SK-N-SH treated with all-trans-retinoic acid at 6 μM for 48 hours (cell line): ENCODE measurements around the gene METAP1D.

ENCODE experiments used
- ATAC-seq: fragments of 200-7000 bp; cut with Tn5 transposase; 3 replicates; pipeline ENCODE4 v1.9.1; 2020; ENCODE audit warnings: mild to moderate bottlenecking, moderate library complexity
- ARNTL ChIP-seq: fragments of 450-650 bp; formaldehyde crosslinking; IDR thresholded peaks from 2 replicates; pipeline ENCODE4 v1.5.0; 2020; ENCODE audit warnings: low read depth, mild to moderate bottlenecking, moderate library complexity, borderline replicate concordance
- BACH2 ChIP-seq: fragments of 250-450 bp; sonication (Bioruptor Pico); IDR thresholded peaks from 2 replicates; pipeline ENCODE4 v1.9.0; 2021; ENCODE audit warnings: mild to moderate bottlenecking, borderline replicate concordance
- CREB5 ChIP-seq: fragments of 250-450 bp; sonication (Bioruptor Pico); IDR thresholded peaks from 2 replicates; pipeline ENCODE4 v1.5.1; 2020; ENCODE audit warnings: low read depth, mild to moderate bottlenecking, moderate library complexity
- CSDC2 ChIP-seq: fragments of 250-450 bp; sonication (Bioruptor Pico); IDR thresholded peaks from 2 replicates; pipeline ENCODE4 v1.5.0; 2020; ENCODE audit warnings: mild to moderate bottlenecking, moderate library complexity
- ESRRG ChIP-seq: fragments of 250-450 bp; sonication (Bioruptor Pico); IDR thresholded peaks from 2 replicates; pipeline ENCODE4 v1.6.1; 2021; ENCODE audit warnings: mild to moderate bottlenecking
- GLIS3 ChIP-seq: fragments of 250-450 bp; sonication (Bioruptor Pico); IDR thresholded peaks from 2 replicates; pipeline ENCODE4 v1.5.0; 2020; ENCODE audit warnings: mild to moderate bottlenecking, moderate library complexity
- ISL1 ChIP-seq: fragments of 250-450 bp; sonication (Bioruptor Pico); IDR thresholded peaks from 2 replicates; pipeline ENCODE4 v2.1.2; 2022; ENCODE audit warnings: mild to moderate bottlenecking, moderate library complexity
- PATZ1 ChIP-seq: fragments of 250-450 bp; sonication (Bioruptor Pico); IDR thresholded peaks from 2 replicates; pipeline ENCODE4 v1.8.0; 2020; ENCODE audit warnings: mild to moderate bottlenecking, moderate library complexity, borderline replicate concordance
- POU6F1 ChIP-seq: fragments of 250-450 bp; sonication (Bioruptor Pico); IDR thresholded peaks from 2 replicates; pipeline ENCODE4 v1.8.0; 2021; ENCODE audit warnings: low read depth, mild to moderate bottlenecking, moderate library complexity, borderline replicate concordance
- PPARA ChIP-seq: fragments of 250-450 bp; sonication (Bioruptor Pico); IDR thresholded peaks from 2 replicates; pipeline ENCODE4 v1.5.0; 2020; ENCODE audit warnings: mild to moderate bottlenecking, borderline replicate concordance
- RARB ChIP-seq: fragments of 250-450 bp; sonication (Bioruptor Pico); IDR thresholded peaks from 2 replicates; pipeline ENCODE4 v1.8.0; 2021; ENCODE audit warnings: mild to moderate bottlenecking, moderate library complexity
- TCF4 ChIP-seq: fragments of 250-450 bp; sonication (Bioruptor Pico); IDR thresholded peaks from 2 replicates; pipeline ENCODE4 v1.8.0; 2021; ENCODE audit warnings: mild to moderate bottlenecking, moderate library complexity, borderline replicate concordance
- TOX ChIP-seq: fragments of 250-450 bp; sonication (Bioruptor Pico); IDR thresholded peaks from 2 replicates; pipeline ENCODE4 v1.8.0; 2021; ENCODE audit warnings: mild to moderate bottlenecking, moderate library complexity, borderline replicate concordance
- TSHZ2 ChIP-seq: fragments of 250-450 bp; sonication (Bioruptor Pico); IDR thresholded peaks from 2 replicates; pipeline ENCODE4 v1.5.0; 2020; ENCODE audit warnings: mild to moderate bottlenecking, moderate library complexity
- ZC3H10 ChIP-seq: fragments of 250-450 bp; sonication (Bioruptor Pico); IDR thresholded peaks from 2 replicates; pipeline ENCODE4 v1.5.1; 2021; ENCODE audit warnings: mild to moderate bottlenecking, moderate library complexity
- ZFP3 ChIP-seq: fragments of 250-450 bp; sonication (Bioruptor Pico); IDR thresholded peaks from 2 replicates; pipeline ENCODE4 v1.5.0; 2020; ENCODE audit warnings: mild to moderate bottlenecking, moderate library complexity
- ZFP30 ChIP-seq: fragments of 450-650 bp; formaldehyde crosslinking; IDR thresholded peaks from 2 replicates; pipeline ENCODE4 v1.5.0; 2022; ENCODE audit warnings: mild to moderate bottlenecking, moderate library complexity
- ZNF565 ChIP-seq: fragments of 450-650 bp; formaldehyde crosslinking; conservative IDR thresholded peaks from 2 replicates; pipeline ENCODE4 v1.5.0; 2020; ENCODE audit warnings: low read depth, mild to moderate bottlenecking, moderate library complexity
- ZNF70 ChIP-seq: fragments of 450-650 bp; formaldehyde crosslinking; IDR thresholded peaks from 2 replicates; pipeline ENCODE4 v1.5.0; 2020; ENCODE audit warnings: mild to moderate bottlenecking, moderate library complexity
- ZNF8 ChIP-seq: fragments of 450-650 bp; formaldehyde crosslinking; IDR thresholded peaks from 2 replicates; pipeline ENCODE4 v1.5.0; 2020; ENCODE audit warnings: mild to moderate bottlenecking, moderate library complexity

Gene METAP1D

GRCh38 chr2:172100935-172101820, 101.4 kb downstream of the METAP1D start:
- ATAC-seq, result no peak
- no peak for TF ChIP-seq ZFP3

GRCh38 chr2:172101821-172102390, 102.2 kb downstream of the METAP1D start:
- ATAC-seq, result peak; percentile 14

GRCh38 chr2:172102391-172103359, 102.9 kb downstream of the METAP1D start, which contains the start of gene DLX2:
TSS of gene DLX2 (minus strand) at chr2:172102900. CDS start at chr2:172102538, 362 bp downstream.
- TF ChIP-seq ZC3H10, result no peak
- peak; percentile 70 for ATAC-seq

More at GRCh38 chr2:172101821-172102390, 102.2 kb downstream of the METAP1D start:
- TF ChIP-seq ARNTL (CRISPR knock-in tag) (no peak), ZC3H10 (no peak), PATZ1 (CRISPR knock-in tag) (no peak), CSDC2 (CRISPR knock-in tag) (no peak), ZFP30 (no peak), TCF4 (CRISPR knock-in tag) (no peak), CREB5 (CRISPR knock-in tag) (no peak), GLIS3 (CRISPR knock-in tag) (no peak), BACH2 (CRISPR knock-in tag) (no peak), RARB (no peak), ISL1 (CRISPR knock-in tag) (no peak)

GRCh38 chr2:172103471-172104272, 103.9 kb downstream of the METAP1D start:
- TF ChIP-seq CSDC2 (CRISPR knock-in tag) (no peak), ZC3H10 (no peak), ZNF565 (CRISPR knock-in tag) (no peak), GLIS3 (CRISPR knock-in tag) (no peak), ZNF8 (CRISPR knock-in tag) (no peak), ZNF70 (CRISPR knock-in tag) (peak; percentile 64; the same call in 1 of the 2 replicates), ISL1 (CRISPR knock-in tag) (no peak)
- ATAC-seq, result peak; percentile 61

GRCh38 chr2:172105471-172106107, 105.8 kb downstream of the METAP1D start:
- ATAC-seq, result no peak
- TF ChIP-seq CREB5 (CRISPR knock-in tag), result no peak
- TF ChIP-seq POU6F1 (CRISPR knock-in tag), result no peak
- TF ChIP-seq RARB, result no peak
- no peak for TF ChIP-seq TOX (CRISPR knock-in tag)
- TF ChIP-seq TSHZ2 (CRISPR knock-in tag), result no peak
- no peak for TF ChIP-seq ESRRG (CRISPR knock-in tag)
- TF ChIP-seq ZFP3, result no peak
- TF ChIP-seq BACH2 (CRISPR knock-in tag), result no peak
- TF ChIP-seq PPARA (CRISPR knock-in tag), result no peak
